NK-92 (cell line): ENCODE results near the gene CERS1.

Experiments
- DNase-seq: peaks from one replicate; lab custom pipeline; 2025; ENCODE audit not compliant: unreplicated experiment; lab: John Stamatoyannopoulos, UW

The CERS1 gene

GRCh38 chr19:18858906-18859646 lies 36.9 kb downstream of the CERS1 start:
- DNase-seq = no peak

- DNase-seq = no peak
These were observed 38.7 kb downstream of the CERS1 start for GRCh38 chr19:18857223-18857622.

- DNase-seq = no peak
These were observed 39.4 kb downstream of the CERS1 start for GRCh38 chr19:18856385-18857126.

GRCh38 chr19:18855647-18856384 lies 40.1 kb downstream of the CERS1 start:
- no peak for DNase-seq

GRCh38 chr19:18854982-18855381 lies 41.0 kb downstream of the CERS1 start:
- DNase-seq = no peak

- no peak for DNase-seq
These were observed 42.1 kb downstream of the CERS1 start for GRCh38 chr19:18853755-18854427.

GRCh38 chr19:18852648-18853047 lies 43.3 kb downstream of the CERS1 start:
- DNase-seq = no peak

GRCh38 chr19:18851673-18852325 lies 44.2 kb downstream of the CERS1 start:
- DNase-seq = no peak

- no peak for DNase-seq
These were observed 45.2 kb downstream of the CERS1 start for GRCh38 chr19:18850471-18851375.

GRCh38 chr19:18849838-18850400 lies 46.0 kb downstream of the CERS1 start:
- no peak for DNase-seq

- DNase-seq = no peak
These were observed 46.9 kb downstream of the CERS1 start for GRCh38 chr19:18848878-18849661.

GRCh38 chr19:18847549-18848463 lies 48.2 kb downstream of the CERS1 start:
- no peak for DNase-seq

- no peak for DNase-seq
These were observed 49.0 kb downstream of the CERS1 start for GRCh38 chr19:18846862-18847548.

- DNase-seq = no peak
These were observed 50.0 kb downstream of the CERS1 start for GRCh38 chr19:18845961-18846360.

- no peak for DNase-seq
These were observed 51.1 kb downstream of the CERS1 start for GRCh38 chr19:18844806-18845329.

- DNase-seq = no peak
These were observed 52.0 kb downstream of the CERS1 start for GRCh38 chr19:18843960-18844359.

GRCh38 chr19:18842166-18842565 lies 53.8 kb downstream of the CERS1 start:
- DNase-seq = no peak
